D721Med (cell line): Measurements from ENCODE around the gene NTRK2.
"Not testable (repeated sequence)": the region's sequence is repeated elsewhere in the genome, so short reads cannot be mapped to it uniquely, and the experiment has no call there.

Experiments
- DNase-seq: peaks from one replicate; pipeline ENCODE4 v3.0.0; 2011; ENCODE audit warnings: low spot score; ENCODE audit not compliant: insufficient read length
- FAIRE-seq: peaks from 2 replicates; lab custom pipeline; 2011; peaks lifted over from hg19 to GRCh38; lab: Jason Lieb, UNC
- CTCF ChIP-seq: IDR thresholded peaks from 2 replicates; pipeline ENCODE4 v1.5.1; 2012; ENCODE audit warnings: mild to moderate bottlenecking, control low read depth; ENCODE audit not compliant: insufficient read depth; ENCODE audit errors: missing control alignments

Gene NTRK2

GRCh38 chr9:84880835-84881234, 211.3 kb downstream of the NTRK2 start:
- no peak for TF ChIP-seq CTCF
- FAIRE-seq (no peak), DNase-seq (no peak)

- no peak for TF ChIP-seq CTCF
- no peak for FAIRE-seq
Observed at GRCh38 chr9:84886866-84887265, 217.3 kb downstream of the NTRK2 start.

GRCh38 chr9:84891924-84892323, 222.4 kb downstream of the NTRK2 start:
- no peak for DNase-seq
- TF ChIP-seq CTCF: no peak
- no peak for FAIRE-seq

More at GRCh38 chr9:84886866-84887265, 217.3 kb downstream of the NTRK2 start:
- no peak for DNase-seq

- TF ChIP-seq CTCF: no peak
- no peak for FAIRE-seq
- DNase-seq: no peak
Observed at GRCh38 chr9:84893419-84894128, 224.0 kb downstream of the NTRK2 start.

- DNase-seq (no peak), FAIRE-seq (no peak)
- no peak for TF ChIP-seq CTCF
Observed at GRCh38 chr9:84894859-84895258, 225.3 kb downstream of the NTRK2 start.

GRCh38 chr9:84897362-84898094, 228.0 kb downstream of the NTRK2 start:
- TF ChIP-seq CTCF: no peak
- FAIRE-seq (no peak), DNase-seq (no peak)

GRCh38 chr9:84898188-84898587, 228.7 kb downstream of the NTRK2 start:
- no peak for TF ChIP-seq CTCF
- DNase-seq (no peak), FAIRE-seq (no peak)

GRCh38 chr9:84898618-84899017, 229.1 kb downstream of the NTRK2 start:
- DNase-seq, FAIRE-seq: not testable (repeated sequence)
